CD4-positive, alpha-beta T cell treated with Interleukin-17A for 4 hours (primary cell): ENCODE measurements around the gene LCN12.
A peak's percentile ranks its signal among the peaks of the same experiment; 100 is the strongest.
"Not testable (repeated sequence)": the region's sequence is repeated elsewhere in the genome, so short reads cannot be mapped to it uniquely, and the experiment has no call there.

Experiments
- DNase-seq: peaks from one replicate; pipeline ENCODE4 v3.0.0-alpha.2; 2020; ENCODE audit warnings: mixed read lengths

LCN12 gene

GRCh38 chr9:136991993-136992818, 40.1 kb downstream of the LCN12 start, which contains the start of gene PAXX:
TSS of gene PAXX (plus strand) at chr9:136992422. CDS start at chr9:136992444, 22 bp downstream.
- peak; percentile 97 for DNase-seq

- no peak for DNase-seq
Observed at GRCh38 chr9:136992819-136993369, 40.8 kb downstream of the LCN12 start.

DNA sequence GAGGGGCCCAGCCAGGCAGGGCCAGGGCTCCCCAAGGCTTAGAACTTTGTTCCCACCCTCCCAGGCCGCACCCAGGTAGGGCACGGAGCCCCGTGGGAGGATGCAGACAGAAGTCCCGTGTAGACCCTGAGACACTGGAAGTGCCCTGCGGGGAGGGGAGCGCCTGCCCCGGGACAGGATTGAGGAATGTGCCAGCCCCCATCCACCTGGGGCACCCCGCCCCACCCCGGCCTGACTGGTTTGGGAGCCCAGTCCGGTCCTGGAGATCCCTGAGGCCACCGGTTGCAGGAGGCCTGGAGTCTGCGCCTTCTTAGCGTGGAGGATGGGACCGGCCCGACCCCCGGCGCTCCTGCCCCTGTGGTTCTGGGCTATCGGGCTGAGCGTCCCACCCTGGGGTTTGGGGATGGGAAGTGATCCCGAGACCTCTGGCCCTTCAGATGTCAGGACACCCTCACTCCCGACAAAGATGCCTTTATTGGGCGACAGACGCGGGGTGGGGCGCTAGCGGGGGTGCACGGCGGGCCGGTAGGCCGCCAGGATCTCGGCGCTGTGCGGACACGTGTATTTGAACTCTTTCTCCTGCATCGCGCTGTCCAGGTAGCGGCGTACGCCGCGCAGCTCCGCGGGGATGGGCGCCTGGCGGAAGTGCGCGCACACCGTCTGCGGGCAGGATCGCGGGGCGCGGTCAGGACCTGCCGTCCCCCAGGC, 42.3 kb downstream of the LCN12 start:
- no peak for DNase-seq

- DNase-seq: no peak
Observed at GRCh38 chr9:136994888-136995230, 42.8 kb downstream of the LCN12 start.

- DNase-seq: no peak
Observed at GRCh38 chr9:136995362-136995761, 43.3 kb downstream of the LCN12 start.

- no peak for DNase-seq
Observed at GRCh38 chr9:136995772-136996311, 43.8 kb downstream of the LCN12 start.

- peak; percentile 69 for DNase-seq
Observed at GRCh38 chr9:136996361-136997292, 44.6 kb downstream of the LCN12 start, which contains the start of gene CLIC3. TSS of gene CLIC3 (minus strand) at chr9:136996568. CDS start at chr9:136996543, 25 bp downstream.

DNA sequence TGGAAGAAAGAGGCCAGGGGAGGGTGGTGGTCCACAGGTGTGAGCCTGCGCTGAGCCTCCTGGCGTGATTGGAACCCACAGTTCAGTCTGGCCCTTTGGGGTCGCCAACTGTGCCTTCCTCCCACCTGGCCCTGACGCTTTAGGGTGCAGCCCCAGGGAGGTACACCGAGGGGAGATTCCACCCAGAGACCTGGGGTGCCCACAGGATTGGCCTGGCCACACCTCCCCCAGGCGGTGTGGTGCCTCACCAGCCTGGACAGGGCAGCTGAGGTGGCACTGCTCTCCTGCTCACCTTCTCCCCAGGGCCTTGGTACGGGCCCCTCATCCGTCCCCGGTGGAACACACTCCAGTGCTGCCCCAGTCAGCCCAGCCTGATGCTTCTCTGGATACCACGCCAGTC, 45.3 kb downstream of the LCN12 start:
- no peak for DNase-seq

GRCh38 chr9:136997830-136998234, 45.8 kb downstream of the LCN12 start:
- peak; percentile 43 for DNase-seq

- DNase-seq: no peak
Observed at GRCh38 chr9:137000177-137000930, 48.3 kb downstream of the LCN12 start.

GRCh38 chr9:137001857-137002645, 50.0 kb downstream of the LCN12 start:
- no peak for DNase-seq

DNA sequence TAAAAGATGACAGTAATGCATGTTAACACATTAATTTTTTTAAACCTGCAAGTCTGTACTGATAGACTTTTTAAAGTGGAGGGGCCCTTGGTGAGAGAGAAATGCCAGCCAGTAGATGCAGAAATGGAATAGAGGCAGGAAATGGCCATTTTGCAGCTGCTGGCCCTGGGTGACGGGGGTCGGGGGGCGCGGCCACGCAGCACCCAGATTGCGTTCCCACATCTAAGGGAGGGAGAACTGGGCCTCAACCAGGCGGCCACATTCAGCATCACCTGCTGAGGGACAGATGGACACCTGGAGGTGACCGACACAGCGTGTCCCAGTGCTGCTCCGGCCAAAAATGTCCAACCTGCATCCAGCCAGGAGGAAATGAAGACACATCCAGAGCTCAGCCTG, 50.6 kb downstream of the LCN12 start:
- no peak for DNase-seq

DNA sequence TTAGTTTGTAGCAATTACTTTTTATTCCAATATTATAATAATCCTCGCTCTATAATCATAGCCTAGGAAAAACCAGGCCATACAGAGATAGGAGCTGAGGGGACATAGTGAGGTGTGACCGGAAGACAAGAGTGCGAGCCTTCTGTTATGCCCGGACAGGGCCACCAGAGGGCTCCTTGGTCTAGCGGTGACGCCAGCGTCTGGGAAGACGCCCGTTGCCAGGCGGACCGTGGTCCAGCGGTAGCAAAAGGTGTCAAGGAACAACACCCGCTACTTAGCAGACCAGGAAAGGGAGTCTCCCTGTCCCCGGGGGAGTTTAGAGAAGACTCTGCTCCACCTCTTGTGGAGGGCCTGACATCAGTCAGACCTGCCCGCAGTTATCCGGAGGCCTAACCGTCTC, 52.2 kb downstream of the LCN12 start:
- not testable (repeated sequence) for DNase-seq
